GM19025 (cell line): ENCODE measurements around the gene IFI30.
"Not testable (repeated sequence)": the region's sequence is repeated elsewhere in the genome, so short reads cannot be mapped to it uniquely, and the experiment has no call there.

Experiments used
- ATAC-seq: cut with Tn5 transposase; IDR thresholded peaks from one replicate; pipeline ENCODE4 v1.9.1; 2021; ENCODE audit warnings: mild to moderate bottlenecking, low read depth, moderate library complexity; ENCODE audit not compliant: unreplicated experiment

IFI30 gene

DNA sequence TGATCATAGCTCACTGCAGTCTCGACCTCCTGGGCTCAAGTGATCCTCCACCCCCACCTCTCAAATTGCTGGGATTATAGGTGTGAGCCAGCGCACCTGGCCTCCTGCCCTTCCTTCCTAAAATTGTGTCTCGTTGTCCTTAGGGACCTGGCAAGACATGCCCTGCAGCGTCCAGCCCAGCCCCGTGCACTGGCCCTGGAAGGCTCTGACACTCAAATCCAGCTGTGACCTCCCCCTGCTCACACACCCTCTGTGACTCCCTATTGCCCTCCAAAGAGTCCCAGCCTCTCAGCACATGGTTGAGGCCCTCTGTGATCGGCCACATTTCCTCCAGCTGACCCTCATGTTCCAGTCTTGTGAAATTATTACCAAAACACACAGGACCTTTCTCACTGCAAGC, 24.3 kb downstream of the IFI30 start:
- ATAC-seq: no peak

DNA sequence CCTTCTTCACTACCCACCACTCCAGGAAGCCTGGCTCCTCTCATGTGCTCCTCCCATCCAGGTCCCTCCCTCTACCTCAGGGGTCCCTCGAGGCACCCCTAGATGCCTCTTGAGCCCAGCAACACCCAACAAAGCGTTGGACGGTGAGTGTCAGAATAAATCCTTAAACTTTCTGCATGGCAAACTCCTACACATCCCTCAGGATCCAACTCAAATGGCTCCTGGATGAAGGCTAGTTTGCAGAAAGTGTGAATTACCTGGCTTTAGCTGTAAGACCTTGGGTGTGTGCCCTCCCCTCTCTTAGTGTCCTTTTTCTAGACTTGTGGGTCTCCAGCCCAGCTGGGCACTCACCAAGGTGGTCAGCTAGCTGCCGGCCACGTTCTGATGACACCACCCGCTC, 24.8 kb downstream of the IFI30 start:
- no peak for ATAC-seq

- no peak for ATAC-seq
These were observed 28.8 kb downstream of the IFI30 start for GRCh38 chr19:18202397-18202777.

DNA sequence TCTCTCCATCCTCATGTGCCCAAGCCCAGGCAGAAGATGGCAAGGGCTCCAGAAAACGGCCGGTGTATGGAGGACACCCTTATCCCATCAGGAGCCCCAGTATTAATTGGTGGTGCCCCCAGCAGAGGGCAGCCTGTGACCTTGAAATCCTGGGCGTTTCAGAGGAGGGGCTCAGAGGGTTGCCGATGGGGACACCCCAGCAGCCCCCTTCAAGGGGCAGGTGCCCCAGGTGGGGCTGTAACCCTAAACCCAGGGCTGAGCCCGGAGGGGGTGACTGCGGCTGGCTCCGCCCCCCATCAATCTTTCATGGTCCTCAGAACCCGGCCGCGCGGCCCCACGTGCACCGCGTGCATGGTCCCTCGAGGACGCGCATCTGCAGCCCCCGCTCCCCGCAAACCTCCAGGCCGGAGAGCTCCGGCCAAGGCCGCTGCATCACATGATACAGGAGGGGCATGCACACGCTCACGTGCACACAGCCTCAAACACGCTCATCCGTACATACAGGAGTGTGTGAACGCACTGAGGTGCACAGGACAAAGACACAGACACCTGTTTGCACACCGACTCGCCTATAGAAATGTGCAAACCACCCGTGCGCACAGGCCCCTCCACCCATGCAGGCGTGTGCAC, 29.3 kb downstream of the IFI30 start:
- no peak for ATAC-seq

- no peak for ATAC-seq
These were observed 29.8 kb downstream of the IFI30 start for GRCh38 chr19:18203408-18203862.

GRCh38 chr19:18203863-18204393, 30.3 kb downstream of the IFI30 start, which contains the start of gene RAB3A:
TSS of gene RAB3A (minus strand) at chr19:18204042. CDS start at chr19:18202740, 1,302 bp downstream.
- peak; percentile 92 for ATAC-seq

- peak; percentile 0 for ATAC-seq
These were observed 31.0 kb downstream of the IFI30 start for GRCh38 chr19:18204394-18205199.

DNA sequence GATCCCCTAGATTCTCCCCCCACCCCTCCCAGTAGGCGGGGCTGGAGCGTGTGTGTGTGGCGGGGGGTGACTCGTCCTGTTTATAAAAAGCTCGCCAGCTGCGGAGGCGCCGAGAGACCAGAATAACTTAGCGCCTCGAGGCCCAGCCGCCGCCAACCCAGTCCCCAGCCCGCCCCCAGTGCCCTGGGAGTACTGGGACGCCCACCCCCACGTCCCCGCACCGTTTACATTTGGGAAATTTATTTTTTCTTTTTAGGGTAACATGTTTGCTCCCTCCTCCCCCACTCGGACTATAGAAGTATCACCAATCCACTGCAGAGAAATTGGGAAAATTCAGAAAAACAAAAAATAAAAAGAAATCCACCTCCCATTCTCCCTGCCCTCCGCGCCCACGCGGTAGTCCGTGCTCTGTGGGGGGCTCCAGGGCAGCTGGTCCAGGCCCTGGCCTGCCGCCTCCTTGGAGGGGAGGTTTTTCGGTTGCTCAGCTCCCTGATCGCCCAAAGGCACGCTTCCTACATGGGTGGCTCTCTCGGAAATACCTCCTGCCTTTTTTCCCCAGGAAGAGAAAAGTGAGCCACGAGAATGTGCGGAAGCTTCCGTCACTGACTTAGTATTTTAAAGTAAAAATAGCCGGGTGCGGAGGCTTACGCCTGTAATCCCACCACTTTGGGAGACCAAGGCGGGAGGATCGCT, 31.7 kb downstream of the IFI30 start:
- ATAC-seq: no peak

- ATAC-seq: no peak
These were observed 32.4 kb downstream of the IFI30 start for GRCh38 chr19:18206018-18206417.

- no peak for ATAC-seq
These were observed 34.7 kb downstream of the IFI30 start for GRCh38 chr19:18208098-18208951.

DNA sequence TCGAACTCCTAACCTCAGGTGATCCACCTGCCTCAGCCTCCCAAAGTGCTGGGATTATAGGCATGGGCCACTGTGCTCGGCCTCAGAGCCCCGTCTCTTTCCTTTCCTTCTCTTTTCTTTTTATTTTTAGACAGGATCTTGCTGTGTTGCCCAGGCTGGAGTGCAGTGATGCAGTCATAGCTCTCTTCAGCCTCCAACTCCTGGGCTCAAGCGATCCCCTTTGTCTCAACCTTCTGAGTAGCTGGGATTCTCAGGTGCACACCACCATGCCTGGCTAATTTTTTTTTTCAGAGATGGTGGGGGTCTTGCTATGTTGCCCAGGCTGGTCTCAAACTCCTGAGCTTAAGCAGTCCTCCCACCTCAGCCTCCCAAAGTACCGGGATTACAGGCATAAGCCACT, 36.3 kb downstream of the IFI30 start:
- not testable (repeated sequence) for ATAC-seq

DNA sequence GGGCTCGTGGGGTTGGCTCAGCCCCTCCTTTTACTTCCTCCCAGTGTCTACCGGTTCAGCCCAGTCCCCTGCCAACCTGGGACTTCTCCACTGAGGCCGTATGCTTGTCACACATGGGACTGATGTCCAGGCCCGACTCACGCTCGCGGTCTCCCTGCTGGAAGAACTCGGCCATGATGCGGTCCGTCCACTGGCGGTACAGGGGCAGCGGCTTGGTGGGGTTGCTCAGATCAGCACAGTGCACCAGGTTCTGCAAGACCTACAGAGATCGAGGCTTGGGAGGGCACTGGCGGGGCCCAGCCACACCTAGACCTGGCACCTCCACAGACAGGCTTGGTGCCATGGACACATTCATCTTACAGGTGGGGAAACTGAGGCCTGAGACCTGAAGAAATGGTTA, 38.1 kb downstream of the IFI30 start:
- ATAC-seq: no peak

DNA sequence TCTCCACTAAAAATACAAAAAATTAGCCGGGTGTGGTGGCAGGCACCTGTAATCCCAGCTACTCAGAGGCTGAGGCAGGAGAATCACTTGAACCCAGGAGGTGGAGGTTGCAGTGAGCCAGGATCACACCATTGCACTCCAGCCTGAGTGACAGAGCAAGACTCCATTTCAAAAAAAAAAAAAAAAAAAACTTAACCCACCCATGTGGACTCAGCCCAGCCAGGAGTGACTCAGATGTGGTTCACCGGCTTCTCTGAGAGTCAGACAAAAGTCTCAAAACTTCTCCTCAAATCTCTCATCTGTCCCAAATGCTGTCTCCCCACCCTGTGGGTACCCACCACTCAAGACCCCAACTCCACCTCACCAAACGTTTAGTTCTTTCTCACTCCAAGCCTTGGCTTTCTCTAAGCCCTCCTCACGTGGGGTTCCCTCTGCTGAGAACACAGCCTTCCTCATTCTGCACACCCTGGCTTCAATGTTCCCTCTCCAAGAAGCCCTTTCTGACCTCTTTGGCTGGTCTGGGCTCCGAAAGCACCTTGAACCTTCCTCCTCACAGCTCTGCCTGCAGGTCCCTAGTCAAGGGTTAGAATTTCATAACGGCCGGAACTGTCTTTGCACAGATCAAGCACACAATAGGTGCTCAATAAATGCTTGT, 41.3 kb downstream of the IFI30 start:
- ATAC-seq: no peak

DNA sequence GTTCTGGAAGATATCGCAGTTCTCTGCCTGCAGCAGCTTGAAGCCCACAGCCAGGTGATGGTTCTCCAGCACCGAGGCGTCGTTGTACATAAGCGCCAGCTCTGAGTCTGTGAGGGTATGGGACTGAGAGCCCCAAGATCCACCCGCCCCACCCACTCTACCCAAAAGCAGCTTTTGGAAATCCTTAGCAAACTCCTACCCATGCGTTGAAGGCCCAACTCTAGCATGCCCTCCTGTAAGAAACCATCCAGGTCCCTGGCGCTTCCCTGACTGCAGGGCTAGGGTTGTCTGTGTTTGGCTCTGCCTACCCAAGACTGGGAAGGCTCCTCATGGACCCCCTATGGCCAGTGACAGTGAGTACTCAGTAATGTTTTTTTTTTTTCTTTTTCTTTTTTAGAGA, 43.2 kb downstream of the IFI30 start:
- ATAC-seq: no peak

DNA sequence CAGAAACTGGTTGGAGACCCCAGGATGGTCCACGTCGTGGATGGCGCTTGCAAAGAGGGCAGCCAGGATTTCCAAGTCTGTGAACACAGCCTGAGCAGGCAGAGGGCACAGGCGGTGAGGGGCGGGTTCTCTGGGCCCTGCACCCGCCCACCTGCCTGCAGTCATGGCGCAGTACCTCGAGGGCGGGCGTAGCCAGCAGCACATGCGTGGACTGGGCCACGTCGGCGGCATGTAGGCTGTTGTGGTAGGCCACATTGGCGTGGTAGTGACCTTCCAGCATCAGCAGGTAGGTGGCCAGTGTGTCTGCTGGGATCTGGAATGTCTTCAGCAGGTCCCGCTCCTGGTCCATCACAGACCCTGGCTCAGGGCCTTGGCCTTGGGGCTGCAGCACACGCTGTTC, 44.5 kb downstream of the IFI30 start:
- ATAC-seq: no peak

DNA sequence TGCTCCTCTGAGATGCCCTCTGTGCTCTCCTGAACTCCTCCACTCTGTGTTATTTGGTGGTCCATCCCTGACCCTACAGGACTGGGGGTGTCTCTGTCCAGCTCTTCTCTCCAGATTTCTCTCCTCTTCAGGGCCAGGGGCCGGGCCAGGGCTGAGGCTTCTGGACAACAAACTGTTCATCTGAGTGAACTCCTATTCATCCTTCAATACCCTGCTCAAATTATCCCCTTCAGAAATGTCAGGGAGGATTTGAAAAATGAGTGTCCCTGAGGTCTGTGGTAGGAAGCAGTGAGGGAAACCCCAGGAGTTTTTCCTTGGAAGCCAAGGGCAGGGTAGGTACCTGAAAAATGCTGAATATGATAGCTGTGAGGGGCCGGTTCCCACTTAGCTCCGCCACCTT, 45.0 kb downstream of the IFI30 start:
- no peak for ATAC-seq

- ATAC-seq: no peak
These were observed 46.5 kb downstream of the IFI30 start for GRCh38 chr19:18219911-18220631.

- ATAC-seq: no peak
These were observed 47.1 kb downstream of the IFI30 start for GRCh38 chr19:18220632-18221275.
